Stimulated activated CD8-positive, alpha-beta memory T cell treated with anti-CD3 and anti-CD28 coated beads, Interleukin-7, amount 100 ng/mL, for 24 hours (primary cell): ENCODE results near the gene UBAP1L.

ENCODE experiments used
- DNase-seq: peaks from one replicate; pipeline ENCODE4 v3.0.0-alpha.2; 2020; ENCODE audit warnings: low read depth

UBAP1L gene

GRCh38 chr15:65066635-65067316, 48.2 kb downstream of the UBAP1L start:
- DNase-seq, result no peak

DNA sequence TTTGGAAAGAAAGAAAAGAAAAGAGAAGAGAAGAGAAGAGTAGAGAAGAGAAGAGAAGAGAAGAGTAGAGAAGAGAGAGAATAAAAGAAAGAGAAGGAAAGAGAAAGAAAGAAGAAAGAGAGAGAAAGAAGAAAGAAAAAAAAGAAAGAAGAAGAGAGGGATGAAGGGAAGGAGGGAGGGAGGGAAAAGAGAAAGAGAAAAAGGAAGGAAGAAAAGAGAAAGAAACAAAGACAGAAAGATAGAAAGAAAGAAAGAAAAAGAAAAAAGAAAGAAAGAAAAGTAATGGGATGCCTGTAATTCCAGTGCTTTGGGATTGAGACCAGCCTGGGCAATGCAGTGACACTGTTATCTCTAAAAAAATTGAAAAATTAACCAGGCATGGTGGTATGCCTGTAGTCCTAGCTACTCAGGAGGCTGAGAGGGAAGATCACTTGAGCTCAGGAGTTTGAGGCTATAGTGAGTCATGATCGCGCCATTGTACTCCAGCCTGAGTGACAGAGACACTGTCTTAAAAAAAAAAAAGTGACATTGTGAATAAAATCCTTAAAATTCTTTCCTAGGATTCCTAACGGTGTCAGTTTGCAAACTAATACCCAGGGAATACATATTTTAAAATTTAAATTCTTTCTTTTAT, 48.9 kb downstream of the UBAP1L start:
- no peak for DNase-seq

DNA sequence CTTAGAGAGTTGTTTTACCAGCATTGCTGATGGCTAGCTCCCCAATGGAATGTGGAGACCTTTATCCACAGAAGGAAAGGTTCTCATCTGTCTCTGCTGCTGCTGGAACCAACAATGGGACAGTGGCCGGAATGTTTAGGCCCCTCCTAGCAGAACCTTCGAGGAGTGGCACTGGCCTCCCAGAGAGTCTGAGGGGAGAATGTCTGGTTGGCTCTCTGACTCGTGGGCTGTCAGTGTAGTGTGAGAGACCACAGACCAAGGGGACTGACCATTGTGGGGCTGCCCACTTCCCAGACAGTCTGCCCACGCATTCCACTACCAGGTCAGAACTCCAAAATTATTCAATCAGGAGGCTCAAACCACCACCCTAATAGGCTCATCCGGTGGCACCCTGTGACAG, 52.3 kb downstream of the UBAP1L start:
- no peak for DNase-seq

DNA sequence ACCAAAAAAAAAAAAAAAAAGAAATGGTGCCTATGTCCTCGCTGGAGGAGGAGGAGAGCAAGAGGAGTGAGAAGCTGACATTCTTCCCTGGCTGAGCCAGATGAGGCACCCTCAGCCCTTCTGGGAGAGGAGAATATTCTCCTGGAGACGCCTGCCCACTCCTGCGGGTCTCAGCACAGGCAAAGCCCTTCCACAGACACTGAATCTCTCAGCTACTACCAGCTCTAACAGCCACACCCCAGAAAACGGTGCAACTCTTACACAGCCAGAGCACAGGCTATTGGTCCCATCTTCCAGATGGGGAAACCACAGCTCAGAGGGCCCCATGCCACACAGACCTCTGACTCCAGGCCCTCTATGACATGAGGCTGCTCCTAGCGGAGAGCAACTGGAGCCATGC, 52.9 kb downstream of the UBAP1L start:
- no peak for DNase-seq

GRCh38 chr15:65060641-65061397, 54.2 kb downstream of the UBAP1L start:
- DNase-seq, result no peak

- no peak for DNase-seq
Observed at GRCh38 chr15:65059931-65060596, 54.9 kb downstream of the UBAP1L start.

- DNase-seq, result no peak
Observed at GRCh38 chr15:65059369-65059750, 55.6 kb downstream of the UBAP1L start.

DNA sequence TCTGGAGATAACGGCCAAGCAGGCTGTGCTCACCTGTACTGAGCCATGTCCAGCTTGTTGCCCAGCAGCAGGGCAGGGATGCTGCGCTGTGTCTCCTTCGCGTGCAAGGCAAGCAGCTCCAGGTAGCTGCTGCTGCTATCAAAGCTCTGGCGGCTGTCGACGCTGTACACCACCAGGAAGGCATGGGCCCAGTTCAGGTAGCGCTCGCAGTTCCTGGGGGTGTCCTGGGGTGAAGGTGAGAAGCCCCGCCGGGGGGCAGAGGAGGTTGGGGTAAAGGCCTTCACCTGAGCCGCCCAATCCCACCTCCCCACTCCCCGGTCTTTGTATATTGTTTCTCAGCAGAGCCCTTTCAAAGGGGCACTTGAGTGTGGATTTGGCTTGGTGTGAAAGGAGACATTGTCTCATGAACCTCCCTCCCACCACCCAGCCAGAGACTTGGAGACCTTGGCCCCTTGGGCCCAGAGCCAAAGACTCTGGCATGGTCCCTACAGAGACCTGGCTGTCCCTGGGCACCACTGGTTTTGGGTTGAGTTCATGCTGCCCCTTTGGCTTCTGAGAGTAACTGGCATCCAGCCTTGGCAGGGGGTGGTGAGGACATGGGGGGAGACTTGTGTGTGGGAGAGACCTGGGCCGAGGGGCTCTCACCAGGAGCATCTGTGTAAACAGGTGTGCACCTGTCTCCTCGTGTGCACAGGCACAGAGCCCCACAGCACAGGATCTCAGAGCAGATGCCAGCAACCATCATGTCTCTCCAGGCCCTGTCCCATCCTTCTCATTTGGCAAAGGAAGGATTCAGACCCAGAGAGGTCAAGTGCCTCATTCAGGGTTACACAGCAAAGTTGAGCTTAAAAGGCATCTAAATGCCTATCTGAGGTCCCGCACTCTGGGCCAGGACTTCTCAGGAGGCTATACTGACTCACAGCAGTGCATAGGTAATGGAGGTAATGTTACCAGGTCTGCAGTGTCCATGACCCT, 56.3 kb downstream of the UBAP1L start:
- no peak for DNase-seq

DNA sequence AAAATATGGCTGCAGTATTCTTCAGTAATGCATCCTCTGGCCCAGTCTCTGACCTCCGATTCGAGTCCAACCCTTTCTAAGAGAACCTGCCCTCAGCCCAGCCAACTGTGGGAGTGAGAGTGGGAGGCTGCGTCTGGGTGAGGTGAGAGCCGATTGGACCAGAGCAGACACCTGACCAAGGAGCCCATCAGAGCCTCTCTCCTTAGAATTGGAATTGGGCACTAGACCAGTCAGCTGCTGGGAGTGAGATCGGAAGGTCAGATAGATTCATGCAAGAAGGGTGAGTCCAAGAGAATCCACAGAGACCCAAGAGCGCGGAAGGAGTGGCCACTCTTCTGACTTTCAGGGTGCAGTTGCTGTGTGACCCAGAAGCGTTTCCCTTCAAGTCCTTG, 57.5 kb downstream of the UBAP1L start:
- DNase-seq, result no peak

DNA sequence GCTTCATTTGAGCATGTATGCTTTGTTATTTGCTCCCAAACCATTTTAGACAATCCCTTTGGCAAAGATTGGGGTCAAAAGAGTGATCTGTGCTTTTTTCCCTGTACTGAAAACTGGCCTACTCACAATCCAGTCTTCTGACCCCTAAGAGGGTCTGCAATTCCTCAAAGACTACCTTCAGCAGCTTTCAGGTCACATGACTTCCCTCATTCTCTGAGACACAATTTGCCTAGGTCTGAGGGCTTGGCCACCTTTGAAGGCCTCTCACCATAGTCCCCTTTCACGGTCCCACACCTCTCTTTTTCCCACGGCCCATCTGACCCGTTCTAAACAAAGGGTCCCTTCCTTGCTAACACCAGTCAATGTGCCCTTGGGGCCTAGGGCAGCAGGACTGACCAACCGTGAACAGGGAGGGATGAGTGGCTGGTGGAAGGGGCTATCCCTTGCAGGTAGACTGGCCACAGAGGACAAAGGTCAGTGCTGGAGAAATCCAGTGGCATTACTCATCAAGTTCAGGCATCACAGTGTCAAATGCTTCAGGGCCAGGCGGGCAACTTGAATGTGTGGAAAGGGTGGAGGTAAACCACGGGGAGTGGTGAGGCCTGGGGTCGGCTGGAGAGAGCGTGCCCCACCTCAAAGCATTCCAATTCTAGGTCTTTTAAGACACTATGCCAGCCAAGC, 58.0 kb downstream of the UBAP1L start:
- DNase-seq, result no peak

- no peak for DNase-seq
Observed at GRCh38 chr15:65056106-65056505, 58.9 kb downstream of the UBAP1L start.

DNA sequence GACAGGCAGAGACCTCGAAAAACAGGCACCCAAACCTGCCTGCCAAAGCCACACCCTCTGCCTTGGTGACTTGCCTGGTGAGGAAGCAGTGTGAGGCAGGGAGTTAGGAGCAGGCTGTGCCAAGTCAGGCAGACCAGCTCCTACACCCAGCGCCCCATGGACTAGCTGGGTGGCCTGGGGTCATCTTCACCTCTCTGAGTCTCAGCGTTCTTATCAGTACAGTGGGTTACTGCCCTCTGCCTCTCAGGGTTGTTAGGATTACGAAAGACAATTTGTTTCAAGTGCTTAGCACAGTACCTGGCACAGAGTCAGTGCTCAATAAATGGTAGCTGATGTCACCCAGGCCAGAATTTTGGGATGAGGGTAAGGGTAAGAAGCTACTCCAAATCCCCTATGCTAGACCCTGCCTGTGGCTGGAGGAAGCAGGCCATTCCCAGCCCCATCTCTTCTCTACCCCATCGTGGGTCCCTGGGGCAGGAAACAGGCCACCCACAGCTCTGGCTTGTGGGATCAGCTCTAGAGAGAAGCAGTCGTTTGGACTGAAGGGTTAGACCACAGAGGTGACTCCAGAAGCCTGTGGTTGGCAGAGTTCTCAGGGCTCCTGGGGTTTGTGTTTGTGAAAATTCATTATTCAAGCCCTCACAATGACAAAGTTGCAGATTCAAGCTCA, 59.7 kb downstream of the UBAP1L start:
- DNase-seq, result no peak

DNA sequence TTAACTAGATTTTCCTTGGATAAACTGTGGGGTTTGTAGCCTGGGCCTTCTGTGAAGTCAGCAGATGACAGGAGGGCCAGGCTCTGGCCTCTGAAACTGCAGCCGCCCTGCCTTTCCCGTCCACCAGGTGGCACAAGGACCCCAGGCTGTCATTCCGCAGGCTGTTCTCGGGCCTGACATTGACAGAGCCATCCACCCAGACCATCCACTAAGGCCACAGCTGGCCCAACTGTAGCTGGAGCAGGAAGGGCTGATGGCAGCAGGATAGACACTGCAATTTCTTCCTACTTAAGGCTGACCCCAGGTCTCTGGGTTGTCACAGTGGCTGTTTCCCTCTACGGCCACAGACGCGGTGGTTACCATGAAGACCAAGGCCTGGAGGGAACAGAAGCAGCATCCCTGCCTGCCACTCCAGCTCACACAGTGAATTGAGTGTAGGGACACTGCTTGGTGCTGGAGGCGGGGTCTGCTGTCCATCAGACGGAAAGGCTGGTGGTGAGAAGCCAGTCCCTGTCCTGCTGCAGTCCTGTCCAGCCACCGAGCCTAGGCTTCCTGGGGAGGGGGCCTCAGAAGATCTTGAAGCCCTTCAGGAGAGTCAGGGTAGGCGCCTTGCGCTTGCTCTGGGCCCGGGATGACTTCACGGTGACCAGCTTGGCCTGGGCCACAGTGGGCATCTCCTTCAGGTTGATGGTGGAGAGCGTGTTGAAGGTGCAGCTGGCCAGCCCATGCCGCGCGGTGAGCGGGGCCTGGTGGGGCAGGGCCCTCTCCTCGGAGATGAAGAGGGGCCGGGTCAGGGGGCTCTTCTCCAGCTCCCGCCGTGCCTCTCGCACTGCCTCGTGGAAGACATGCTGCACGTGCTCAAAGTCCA, 60.4 kb downstream of the UBAP1L start:
- DNase-seq, result peak; percentile 20

- DNase-seq, result no peak
Observed at GRCh38 chr15:65052956-65053355, 62.0 kb downstream of the UBAP1L start.

GRCh38 chr15:65051266-65051665, 63.7 kb downstream of the UBAP1L start:
- no peak for DNase-seq

GRCh38 chr15:65050270-65050669, 64.7 kb downstream of the UBAP1L start:
- DNase-seq, result no peak

GRCh38 chr15:65049418-65049840, 65.6 kb downstream of the UBAP1L start:
- DNase-seq, result peak; percentile 76

- DNase-seq, result no peak
Observed at GRCh38 chr15:65048241-65048640, 66.8 kb downstream of the UBAP1L start.

- DNase-seq, result no peak
Observed at GRCh38 chr15:65044724-65045481, 70.1 kb downstream of the UBAP1L start, which contains the start of gene SLC51B. SLC51B (plus strand) TSS chr15:65045387; CDS start chr15:65050005, 4,618 bp downstream.
